ENCODE measurements around the gene ADRB2.

Gene ADRB2

DNA sequence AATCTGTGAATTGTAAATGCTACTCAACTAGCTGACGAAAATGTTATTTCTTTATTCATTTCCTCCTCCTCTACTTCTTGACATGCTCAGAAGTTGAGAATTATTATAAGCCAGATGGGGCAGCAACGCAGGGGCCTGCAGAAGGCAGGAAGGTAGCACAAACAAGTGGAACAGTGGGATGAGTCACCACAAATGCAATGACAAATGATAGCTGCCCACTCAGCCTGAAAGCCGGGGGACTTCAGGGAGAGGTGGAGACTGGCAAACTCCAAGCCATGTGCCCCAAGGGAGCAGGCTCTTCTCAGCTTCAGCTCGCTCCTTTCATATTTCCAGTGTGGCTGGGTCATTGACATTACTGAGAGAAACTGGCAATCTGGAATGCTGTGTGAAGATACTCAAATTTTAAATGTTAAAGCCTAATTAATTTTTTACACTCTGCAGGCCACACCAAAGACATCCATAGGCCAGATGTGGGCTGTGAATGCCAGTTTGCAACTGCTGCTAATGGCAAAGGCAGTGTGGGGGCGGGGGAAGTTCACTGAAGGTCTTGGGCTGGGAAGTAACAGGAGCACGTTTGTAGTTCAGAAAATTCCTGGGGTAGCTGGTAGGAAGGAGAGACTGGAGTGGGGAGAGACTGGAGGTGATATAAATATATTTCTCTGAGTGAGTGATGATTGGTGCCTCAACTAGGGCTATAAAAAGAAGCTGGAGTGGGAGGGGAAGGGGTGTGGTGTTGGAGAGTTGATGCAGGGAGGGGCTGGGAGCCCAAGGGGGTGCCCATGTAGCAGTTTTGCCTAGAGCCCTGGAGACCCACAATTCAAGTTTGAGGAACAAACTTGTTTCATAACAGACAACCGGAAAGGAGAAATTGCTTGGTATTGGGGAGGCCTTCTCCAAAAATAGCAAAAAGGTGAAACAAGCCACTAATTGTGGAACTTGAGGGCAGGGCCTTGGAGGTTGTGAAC, 20.8 kb upstream of the ADRB2 start:
- no peak for DNase-seq (ENCODE audit: low spot score)

DNA sequence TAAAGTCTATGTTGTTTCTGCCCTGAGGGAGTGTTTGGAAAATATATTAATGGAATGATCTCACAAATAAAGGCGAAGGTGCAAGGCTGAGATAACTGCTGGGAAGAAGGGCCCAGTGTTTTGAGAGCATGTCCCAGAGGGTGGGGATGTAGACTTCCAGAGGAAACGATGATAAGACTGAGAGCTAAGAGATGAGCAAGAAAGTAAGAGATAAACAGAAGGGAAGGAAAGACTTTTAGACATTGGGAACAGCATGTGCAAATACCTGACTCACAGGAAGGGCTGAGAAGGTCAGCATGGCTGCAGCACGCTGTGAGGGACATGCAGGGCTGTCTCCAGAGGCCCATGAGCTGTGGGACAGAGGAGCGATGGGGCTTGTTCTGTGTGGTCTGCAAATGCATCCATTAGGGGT, 19.9 kb upstream of the ADRB2 start:
- DNase-seq (ENCODE audit: low spot score) = no peak

DNA sequence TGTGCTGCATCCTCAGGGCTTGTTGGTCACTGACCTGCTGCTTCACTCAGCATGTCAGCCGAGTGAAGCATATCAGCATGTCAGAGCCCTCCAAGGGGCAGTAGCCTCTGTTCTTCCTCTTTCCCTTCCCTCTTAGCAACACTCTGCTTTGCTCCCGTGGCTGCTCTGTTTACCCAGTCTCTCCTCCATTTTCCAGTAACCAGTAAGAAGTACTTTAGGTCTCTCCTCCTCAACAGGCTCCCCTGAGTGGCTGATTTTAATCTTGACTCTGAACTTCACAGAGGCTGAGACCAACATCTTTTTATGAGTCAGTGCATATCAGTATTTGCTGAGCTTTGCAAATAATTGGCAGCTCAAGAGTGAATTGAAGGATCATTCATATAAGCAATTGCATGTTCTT, 18.6 kb upstream of the ADRB2 start:
- DNase-seq (ENCODE audit: low spot score) = no peak

GRCh38 chr5:148808864-148809642, 17.4 kb upstream of the ADRB2 start:
- no peak for DNase-seq (ENCODE audit: low spot score)

- DNase-seq (ENCODE audit: low spot score) = no peak
Measured at GRCh38 chr5:148809781-148810524, 16.5 kb upstream of the ADRB2 start.

GRCh38 chr5:148810823-148811222, 15.6 kb upstream of the ADRB2 start:
- DNase-seq (ENCODE audit: low spot score) = no peak

DNA sequence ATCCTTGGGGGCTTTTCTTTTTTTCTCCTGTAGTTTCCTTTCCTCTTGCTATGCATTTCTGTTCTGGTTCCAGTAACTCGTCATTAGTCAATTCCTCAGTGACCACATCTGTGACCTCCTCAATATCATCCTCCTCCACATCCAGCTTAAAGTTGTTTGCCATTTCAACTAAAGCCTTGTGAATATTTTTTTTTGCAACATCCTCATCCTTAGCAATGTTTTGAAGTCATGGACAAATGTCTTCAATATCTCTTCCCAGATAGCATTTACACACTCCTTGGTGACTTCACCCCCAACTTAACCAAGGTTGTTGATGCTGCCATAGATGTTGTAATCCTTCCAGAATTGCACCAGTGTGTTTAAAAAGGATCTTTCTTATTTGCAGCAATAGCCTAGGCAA, 14.7 kb upstream of the ADRB2 start:
- DNase-seq (ENCODE audit: low spot score) = no peak

DNA sequence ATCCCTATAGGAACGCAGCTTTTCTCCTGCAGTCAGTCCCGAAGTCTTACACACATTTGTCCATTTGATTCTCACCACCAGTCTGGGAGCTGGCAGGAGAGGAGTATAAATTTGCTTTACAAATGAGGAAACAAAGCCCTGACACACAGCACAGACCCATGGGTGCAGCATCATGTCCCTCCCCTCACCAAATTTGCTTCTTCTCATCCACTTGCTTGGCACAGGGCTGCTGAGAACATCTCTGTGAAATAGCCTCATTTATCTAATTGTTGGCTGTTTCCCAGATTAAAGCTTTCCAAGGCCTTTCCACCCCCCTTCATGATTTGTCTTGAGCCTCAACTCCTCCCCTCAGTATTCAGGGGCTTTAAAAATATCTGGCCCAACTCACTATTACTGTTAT, 11.3 kb upstream of the ADRB2 start:
- no peak for DNase-seq (ENCODE audit: low spot score)

DNA sequence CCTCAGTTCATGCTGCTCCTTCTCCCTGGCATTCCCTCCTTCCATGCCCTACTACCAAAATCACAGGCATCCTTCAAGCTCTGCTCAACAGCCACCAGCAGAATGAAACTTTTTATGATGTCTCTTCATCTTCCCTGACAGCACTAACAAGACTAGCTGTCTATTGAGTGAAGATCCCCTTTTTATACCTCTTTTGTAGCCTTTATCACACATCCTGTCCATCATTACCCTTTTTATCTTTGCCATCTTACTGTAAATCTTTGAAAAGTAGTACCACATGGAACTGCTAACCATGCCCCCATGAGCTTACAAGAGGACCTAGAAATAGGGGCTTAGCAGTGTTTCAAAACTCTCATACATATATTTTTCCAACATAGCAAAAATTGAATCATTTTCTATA, 10.8 kb upstream of the ADRB2 start:
- DNase-seq (ENCODE audit: low spot score) = no peak

DNA sequence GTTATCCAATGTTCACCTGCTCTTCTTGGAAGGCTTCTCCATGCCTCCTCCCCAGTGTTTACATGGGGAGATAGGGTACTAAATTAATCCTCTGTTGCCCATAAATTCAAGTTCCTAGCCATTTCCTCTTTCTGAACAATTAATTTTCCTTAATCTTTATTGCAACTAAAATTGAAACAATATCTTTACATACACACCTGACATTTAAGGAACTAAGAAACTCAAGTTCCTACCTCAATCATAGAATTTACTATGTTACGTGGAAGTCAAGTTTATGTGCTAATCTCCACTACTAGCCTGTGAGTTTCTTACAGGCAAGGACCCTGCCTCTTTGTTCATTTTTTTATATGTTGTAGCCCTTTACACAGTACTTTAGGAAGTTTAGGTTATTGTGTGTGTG, 10.1 kb upstream of the ADRB2 start:
- DNase-seq (ENCODE audit: low spot score) = no peak

DNA sequence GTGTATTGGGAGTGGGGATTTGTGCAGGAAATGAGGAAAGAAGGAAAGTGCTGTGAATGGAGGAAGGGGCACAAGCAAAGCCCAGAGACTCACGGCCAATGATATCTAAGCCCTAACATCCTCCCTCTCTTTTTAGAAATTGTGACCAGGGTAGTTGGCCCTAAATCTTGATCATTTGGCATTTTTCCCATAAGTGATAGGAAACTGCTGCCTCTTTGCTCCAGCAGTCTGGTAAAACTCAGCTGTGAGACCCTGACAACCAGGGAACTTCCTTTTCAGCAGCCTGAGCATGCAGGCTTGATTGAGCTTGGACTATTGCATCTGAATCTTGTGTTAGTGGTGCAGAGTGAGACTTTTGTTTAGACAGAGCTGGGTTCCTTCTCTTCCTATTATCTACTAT, 9.6 kb upstream of the ADRB2 start:
- no peak for DNase-seq (ENCODE audit: low spot score)

DNA sequence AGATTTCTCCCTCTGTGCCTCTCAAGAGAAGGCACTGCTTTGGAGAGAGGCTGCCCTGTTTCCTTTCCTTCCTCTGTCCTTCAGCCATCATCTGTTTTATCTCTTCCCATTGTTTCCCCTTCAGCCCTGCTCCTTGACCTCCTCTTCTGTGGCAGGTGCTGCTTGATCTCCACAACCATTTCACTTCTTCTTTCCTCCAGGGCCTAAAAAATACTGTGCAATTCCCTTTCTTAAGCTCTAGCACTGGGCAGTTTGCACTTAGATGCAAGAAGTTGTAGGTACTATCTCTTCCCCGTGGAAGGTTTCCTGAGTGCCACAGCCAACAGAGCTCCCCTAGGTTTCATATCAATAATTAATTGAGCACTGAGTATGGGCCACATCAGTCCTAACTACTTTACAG, 8.8 kb upstream of the ADRB2 start:
- no peak for DNase-seq (ENCODE audit: low spot score)

- no peak for DNase-seq (ENCODE audit: low spot score)
Measured at GRCh38 chr5:148820461-148821395, 5.7 kb upstream of the ADRB2 start.

- no peak for DNase-seq (ENCODE audit: low spot score)
Measured at GRCh38 chr5:148823871-148824270, 2.5 kb upstream of the ADRB2 start.

- no peak for DNase-seq (ENCODE audit: low spot score)
Measured at GRCh38 chr5:148825716-148826052, 727 bp upstream of the ADRB2 start.

DNA sequence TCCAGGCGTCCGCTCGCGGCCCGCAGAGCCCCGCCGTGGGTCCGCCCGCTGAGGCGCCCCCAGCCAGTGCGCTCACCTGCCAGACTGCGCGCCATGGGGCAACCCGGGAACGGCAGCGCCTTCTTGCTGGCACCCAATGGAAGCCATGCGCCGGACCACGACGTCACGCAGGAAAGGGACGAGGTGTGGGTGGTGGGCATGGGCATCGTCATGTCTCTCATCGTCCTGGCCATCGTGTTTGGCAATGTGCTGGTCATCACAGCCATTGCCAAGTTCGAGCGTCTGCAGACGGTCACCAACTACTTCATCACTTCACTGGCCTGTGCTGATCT, 294 bp downstream of the ADRB2 start:
- no peak for DNase-seq (ENCODE audit: low spot score)

DNA sequence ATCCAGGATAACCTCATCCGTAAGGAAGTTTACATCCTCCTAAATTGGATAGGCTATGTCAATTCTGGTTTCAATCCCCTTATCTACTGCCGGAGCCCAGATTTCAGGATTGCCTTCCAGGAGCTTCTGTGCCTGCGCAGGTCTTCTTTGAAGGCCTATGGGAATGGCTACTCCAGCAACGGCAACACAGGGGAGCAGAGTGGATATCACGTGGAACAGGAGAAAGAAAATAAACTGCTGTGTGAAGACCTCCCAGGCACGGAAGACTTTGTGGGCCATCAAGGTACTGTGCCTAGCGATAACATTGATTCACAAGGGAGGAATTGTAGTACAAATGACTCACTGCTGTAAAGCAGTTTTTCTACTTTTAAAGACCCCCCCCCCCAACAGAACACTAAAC, 1.3 kb downstream of the ADRB2 start:
- DNase-seq (ENCODE audit: low spot score) = no peak

DNA sequence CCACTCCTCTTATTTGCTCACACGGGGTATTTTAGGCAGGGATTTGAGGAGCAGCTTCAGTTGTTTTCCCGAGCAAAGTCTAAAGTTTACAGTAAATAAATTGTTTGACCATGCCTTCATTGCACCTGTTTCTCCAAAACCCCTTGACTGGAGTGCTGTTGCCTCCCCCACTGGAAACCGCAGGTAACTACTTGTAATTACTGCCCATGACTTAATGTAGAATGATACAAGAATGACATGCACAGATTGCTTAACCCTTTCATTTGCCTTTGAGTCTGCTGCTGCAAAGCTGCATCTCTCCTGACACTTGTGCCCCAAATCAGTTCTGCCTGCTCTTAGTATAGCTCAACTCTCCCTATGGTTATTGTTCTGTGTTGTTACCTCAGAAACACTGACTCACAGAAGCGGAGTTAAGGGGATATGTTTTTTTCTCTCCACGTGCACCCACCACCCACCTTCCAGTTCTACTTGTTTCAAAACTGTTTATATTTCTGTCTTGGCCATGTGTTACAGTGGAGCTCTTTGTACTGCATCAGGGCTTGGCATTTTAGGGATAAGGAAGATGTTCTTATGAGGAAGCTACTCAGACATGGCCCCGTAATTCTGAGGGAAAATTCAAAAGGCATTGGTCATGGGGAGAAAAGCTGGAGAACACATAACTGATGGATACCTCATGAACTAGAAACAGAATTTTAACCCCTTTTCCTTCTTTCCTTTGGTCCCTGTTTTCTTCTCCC, 2.3 kb downstream of the ADRB2 start:
- no peak for DNase-seq (ENCODE audit: low spot score)

GRCh38 chr5:148829248-148829594, 2.8 kb downstream of the ADRB2 start:
- DNase-seq (ENCODE audit: low spot score) = no peak

DNA sequence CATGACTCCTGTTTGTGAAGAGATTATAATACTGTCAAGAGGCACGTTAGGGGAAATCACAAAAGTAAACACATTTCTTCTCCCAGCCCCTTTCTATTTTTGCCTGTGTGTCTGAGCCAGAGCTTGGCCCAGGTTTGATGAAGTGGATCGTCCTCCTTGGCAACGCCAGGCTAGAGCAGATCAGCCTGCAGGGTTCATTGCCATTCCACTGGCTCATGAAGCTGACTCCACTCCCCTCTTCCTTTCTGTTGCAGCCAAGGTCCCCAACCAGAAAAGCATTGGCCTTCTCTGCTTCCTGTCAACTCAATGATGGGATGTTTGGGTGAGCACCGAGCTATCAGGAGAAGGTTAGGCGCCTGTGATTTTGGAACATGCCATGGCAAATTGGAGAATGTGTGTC, 3.3 kb downstream of the ADRB2 start:
- no peak for DNase-seq (ENCODE audit: low spot score)

- no peak for DNase-seq (ENCODE audit: low spot score)
Measured at GRCh38 chr5:148830211-148830610, 3.8 kb downstream of the ADRB2 start.
